Muscle of arm (tissue), 12 donors: ENCODE measurements around the gene TNFAIP8L2. TPM values are rescaled to one million over a fixed set of nuclear protein-coding genes. Genes with fewer than 3 reads are reported as not detected.

Experiments
- DNase-seq: peaks from one replicate; pipeline ENCODE4 v3.0.0-alpha.2; 2013
- polyA plus RNA-seq, 12 donors: library from polyadenylated mRNA; unstranded; fragments of 120-200 nt; gene quantifications; one replicate each; pipeline ENCODE4 v1.2.1, GENCODE V29; 2013; ENCODE audit not compliant: insufficient read length in 12 of 12

TNFAIP8L2 gene
- polyA plus RNA-seq, 12 donors = 1.1 to 4.5 (median 1.8) TPM; not detected in 2

DNA sequence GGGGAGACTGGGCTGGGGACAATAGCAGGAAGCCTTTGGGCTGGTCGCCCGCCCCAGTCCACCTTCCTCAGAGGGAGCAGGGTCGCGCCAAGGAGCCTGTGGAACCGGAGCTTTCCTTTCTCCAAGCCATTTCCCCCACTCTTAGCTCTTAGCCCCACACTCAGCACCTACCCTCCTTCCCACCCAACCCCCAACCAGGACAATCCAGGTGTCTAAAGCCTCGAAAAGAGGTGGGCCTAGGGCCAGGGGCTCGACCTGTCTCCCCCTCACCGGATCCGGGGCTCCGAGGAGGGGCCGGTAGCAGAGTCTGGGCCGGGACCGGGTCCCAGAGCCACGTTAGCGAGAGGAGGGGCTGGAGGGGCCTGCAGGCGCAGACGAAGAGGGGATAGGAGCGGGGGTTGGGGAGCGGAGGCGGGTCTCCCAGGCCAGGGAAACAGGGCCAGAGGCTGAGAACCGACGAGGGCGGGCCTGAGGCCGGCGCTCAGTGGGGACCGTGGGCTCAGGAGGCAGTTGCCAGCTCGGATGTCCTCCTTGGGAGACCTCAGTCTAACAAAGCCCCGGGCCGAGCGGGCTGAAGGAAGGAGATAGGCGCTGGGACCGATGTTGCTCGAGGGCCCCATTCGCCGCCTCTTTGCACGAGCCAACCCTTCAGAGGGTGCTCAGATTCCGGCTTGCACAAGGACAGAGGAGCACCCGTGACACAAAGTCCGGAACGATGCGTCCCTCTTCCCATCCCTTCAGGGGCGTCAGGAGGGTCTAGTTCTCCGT, 11.0 kb upstream of the TNFAIP8L2 start:
- DNase-seq = no peak

DNA sequence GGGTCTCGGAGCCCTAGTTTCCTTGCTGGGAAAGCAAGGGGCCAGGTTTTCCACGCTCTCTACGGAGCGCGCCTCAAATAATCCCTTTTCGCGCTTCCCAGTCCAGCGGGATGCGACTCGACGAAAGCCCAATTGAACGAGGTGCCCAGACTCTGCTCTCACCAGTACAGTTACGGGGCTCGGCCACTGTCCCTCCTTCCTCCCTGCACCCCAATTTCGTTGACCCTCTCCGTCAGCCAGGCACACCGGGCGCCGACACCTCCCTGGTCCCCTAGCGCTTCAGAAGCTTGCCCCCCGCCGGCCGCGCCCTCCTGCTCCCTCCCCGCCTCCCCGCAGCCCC, 10.4 kb upstream of the TNFAIP8L2 start:
- DNase-seq = no peak

DNA sequence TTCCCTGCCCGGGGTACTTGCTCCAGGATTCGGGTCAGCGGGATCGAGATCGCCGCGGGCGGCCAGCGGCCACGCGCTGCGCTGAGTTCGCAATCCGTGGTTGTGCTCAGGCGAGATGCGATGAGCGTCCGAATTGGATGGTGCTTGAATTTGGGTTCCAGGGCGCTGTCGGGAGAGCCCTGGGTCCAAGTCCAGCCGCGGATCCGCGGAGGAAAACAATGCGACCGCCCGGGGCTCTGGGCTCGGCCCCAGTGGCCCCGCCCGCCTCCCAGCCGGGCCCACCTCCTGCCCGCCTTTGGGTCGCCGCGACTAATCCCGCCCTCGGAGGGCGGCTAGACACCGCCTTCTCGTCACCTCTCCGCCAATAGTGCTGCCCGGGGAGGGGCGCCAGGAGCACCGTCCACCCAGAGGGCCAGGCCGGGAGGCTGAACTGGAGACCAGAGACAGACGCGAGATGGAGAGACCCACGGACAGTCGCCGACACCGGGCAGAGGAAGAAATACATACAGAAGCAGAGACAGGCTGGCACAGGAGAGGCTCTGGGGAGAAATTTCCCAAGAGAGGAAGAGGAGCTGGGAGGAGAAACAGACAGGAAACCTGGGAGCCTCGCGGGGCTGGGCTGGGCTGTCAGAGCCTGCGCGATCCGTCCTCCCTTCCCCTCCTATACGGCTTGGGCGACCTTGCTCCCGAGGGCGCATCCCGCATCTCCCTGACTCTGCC, 9.9 kb upstream of the TNFAIP8L2 start, which contains the start of gene SEMA6C:
SEMA6C (minus strand) TSS at position 220 of the 720 bp plus-strand sequence. CDS start 4,010 bp downstream, outside the sequence.
- peak; percentile 95 for DNase-seq

DNA sequence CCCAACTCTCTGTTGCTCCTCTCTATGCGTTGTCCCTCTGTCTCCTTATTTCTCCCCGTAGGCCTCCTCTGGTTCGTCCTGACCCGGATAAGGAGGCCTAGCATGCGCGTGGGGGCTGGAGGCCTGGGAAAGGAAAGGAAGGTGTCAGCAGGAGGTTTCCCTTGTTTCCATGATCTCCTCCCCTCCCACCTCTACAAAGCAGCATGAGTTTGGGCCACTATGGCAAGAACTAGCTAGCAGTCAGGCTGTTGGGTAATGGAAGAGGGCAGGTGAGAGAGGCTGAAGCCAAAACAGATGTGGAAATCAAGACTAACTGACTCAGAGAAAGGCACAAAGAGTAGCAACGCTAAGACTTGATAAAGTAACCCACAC, 9.3 kb upstream of the TNFAIP8L2 start:
- no peak for DNase-seq

DNA sequence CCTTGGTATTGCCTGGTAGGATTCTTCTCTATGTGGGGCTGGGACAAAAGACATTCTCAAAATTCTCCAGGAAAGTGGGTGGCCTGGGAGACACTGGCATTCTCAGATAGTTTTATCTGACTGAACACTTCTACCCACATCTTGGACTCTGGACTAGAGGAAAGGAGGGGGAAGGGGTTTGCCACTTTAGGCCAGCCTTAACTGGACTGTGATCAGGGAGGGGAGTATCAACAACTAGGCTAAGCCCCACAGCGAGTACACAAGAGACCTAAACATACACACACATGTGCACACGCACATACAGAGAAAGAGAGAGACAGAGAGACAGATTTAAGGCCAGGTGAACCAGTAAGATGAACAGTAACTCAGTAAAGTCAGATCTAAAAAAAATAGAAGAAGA, 8.8 kb upstream of the TNFAIP8L2 start:
- no peak for DNase-seq

DNA sequence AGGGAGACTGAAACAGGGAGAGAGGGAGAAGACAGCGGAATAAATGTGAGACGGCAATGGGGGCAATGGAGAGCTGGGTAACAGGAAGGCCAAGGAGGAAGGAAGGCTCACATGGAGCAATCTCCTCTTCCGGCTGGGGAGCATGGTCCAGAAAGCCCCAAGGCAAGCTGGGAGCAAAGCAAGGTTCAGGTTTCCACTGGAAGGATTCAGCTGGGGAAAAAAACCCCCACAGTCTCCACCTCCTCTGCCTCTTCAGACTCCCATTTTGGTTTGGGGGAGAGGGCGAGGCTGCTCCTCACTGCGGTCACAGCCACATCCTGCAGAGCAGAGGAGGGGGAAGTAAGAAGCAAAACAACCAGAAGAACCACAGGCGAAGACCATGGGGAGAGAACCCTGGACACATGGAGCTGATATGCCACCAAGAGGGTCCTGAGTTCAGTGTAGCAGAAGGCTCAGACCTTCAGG, 650 bp downstream of the TNFAIP8L2 start:
- DNase-seq = no peak

DNA sequence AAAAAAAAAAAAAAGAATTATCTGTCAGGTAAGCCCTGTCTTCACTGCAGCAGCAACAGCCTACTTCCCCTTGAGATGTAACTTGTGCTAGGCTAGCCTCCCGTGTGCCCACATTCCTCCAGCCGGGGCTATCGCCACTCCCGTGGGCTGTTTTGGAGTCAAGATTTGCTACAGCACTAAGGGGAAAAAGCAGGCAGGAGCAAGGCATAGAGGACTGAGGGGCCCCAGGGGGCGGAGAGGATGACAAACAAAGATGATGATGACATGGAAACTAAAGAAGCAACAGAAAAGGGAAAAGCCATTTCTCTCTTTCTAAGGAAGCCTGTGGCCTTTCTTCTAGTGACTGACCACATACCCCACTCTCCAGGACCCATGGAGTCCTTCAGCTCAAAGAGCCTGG, 1.9 kb downstream of the TNFAIP8L2 start:
- no peak for DNase-seq

DNA sequence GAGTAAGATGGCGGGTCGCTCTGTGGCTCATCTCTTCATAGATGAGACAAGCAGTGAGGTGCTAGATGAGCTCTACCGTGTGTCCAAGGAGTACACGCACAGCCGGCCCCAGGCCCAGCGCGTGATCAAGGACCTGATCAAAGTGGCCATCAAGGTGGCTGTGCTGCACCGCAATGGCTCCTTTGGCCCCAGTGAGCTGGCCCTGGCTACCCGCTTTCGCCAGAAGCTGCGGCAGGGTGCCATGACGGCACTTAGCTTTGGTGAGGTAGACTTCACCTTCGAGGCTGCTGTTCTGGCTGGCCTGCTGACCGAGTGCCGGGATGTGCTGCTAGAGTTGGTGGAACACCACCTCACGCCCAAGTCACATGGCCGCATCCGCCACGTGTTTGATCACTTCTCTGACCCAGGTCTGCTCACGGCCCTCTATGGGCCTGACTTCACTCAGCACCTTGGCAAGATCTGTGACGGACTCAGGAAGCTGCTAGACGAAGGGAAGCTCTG, 2.4 kb downstream of the TNFAIP8L2 start:
- no peak for DNase-seq

DNA sequence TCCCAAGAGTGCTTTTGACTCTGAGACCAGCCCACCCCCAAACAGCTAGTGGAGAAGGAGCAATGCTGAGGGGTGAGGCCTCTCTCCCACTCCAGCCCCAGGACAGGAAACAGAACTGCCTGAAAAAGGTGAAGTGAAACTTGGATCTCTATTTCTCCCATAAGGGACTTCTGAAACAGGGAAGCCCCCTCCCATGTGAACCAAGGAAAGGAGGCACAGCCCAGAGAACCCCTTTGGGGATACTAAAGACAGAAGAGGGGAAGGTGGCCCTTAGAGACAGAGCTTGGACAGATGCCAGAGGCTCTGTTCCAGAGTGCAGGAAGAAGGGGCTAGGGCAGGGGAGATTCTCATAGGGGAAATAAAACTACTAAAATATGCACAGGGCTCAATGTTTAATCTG, 2.9 kb downstream of the TNFAIP8L2 start:
- no peak for DNase-seq

DNA sequence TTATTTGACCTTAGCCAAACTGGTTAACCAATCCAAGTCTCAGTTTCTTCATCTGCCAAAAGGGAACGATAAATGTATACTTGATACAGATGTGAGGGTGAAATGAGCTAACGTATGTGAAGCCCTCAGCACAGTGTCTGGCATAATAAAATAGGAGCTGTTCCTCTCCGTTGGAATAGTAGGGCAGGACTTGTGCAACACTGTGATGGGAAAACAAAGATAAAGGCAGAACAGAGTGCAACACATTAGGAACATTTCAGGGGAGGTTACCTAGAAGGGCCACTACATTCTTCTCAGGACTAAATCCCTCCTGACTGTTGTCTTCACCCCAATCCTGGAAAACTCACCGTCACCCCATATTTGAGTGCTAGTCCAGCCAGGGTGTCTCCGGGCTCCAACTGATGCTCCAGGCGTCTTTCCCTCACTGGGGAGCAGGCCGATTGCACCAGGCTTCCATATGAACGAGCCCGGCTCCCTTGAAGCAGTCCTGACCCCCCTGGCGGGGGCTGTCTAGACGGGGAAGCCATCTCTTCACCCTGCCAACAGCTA, 8.4 kb downstream of the TNFAIP8L2 start:
- DNase-seq = no peak

DNA sequence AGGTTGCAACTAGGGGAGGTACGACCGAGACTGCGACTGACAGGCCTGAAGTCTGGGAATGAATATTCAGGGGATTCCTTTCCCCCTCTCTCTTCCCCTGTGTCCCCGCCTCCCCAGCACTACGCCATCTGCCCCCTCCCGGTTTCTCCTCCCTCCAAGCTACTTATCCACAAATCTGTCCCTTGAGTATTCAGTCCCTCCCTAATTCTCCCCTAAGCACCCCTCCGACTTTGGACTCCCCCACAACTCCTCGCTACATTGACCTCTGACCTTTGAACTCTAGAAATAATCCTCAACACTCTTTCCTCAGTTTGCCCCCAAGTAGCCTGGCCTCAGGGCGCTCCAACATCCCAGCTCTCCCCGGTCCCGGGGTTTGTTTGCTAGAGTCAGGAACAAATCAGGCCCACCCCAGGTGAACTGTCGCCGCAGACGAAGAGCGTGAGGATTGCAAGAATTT, 8.9 kb downstream of the TNFAIP8L2 start:
- DNase-seq = peak; percentile 67

DNA sequence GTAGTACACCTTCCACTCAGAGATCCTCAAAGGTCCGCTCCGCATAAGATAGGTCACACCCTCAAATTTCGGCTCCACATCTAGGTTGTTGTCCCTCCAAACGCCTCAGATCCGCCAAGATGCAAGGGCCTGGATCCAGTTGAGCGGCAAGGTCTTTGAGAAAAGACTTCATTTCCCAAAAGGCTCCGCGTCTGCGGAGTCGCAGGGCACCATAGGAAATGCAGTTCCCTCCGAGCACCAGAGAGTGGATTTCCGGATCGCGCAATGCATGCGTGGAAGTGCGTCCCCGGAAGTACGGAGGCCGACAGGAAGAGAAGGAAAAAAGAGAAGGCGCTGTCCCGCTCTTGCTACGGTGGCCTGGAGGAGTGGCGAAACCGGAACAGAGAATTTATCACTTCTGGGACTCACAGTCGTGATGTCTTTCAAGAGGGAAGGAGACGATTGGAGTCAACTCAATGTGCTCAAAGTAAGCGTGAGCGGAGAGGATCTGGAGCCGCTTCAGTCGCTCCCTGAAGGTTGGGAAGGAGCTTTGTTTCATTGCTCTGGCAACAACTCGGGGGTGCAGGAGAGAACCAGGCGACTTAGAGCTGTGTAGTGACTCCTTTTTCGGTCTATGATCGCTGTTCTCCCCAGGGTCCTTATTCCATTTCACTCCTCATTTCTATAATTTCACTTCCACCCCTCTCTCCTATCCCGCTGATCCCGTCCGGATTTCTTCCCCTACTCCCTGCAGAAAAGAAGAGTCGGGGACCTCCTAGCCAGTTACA, 9.5 kb downstream of the TNFAIP8L2 start, which contains the start of the genes LYSMD1 and SCNM1:
LYSMD1 (minus strand) TSS at position 165 of the 767 bp plus-strand sequence. CDS start 644 bp downstream, outside the sequence.
SCNM1 (plus strand) TSS at position 407 of the 767 bp plus-strand sequence; CDS start at position 416, 9 bp downstream.
- peak; percentile 99 for DNase-seq

DNA sequence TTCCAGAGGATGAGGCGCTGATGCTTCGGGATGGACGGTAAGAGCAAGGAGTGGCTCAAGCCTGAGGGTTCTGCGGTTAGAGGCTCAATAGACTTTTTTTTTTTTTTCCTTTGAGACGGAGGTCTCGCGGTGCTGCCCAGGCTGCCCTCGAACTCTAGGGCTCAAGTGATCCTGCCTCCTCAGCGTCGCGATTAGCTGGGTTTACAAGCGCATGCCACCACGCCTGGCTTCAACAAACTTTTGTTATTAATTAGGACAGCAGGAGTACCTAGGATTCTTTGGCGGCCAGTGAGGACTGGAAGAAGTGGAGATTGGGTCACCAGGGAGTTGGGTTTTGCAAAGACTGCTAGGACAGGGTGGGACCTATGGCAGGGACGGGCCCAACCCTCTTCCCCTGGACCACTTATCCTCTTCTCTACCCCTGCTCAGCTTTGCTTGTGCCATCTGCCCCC, 10.1 kb downstream of the TNFAIP8L2 start:
- no peak for DNase-seq

DNA sequence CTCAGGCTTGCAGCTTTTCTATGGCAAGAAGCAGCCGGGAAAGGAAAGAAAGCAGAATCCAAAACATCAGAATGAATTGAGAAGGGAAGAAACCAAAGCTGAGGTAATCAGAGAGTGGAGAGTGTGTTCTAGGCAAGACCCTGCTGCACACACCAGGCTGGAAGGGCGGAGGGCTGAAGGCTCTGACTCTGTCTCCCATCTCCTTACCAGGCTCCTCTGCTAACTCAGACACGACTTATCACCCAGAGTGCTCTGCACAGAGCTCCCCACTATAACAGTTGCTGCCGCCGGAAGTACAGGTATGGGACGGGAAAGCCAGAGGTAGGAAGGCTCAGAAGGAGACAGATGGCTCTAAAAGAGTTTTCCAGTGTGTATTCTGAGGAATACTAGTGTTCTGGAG, 10.7 kb downstream of the TNFAIP8L2 start:
- DNase-seq = no peak

DNA sequence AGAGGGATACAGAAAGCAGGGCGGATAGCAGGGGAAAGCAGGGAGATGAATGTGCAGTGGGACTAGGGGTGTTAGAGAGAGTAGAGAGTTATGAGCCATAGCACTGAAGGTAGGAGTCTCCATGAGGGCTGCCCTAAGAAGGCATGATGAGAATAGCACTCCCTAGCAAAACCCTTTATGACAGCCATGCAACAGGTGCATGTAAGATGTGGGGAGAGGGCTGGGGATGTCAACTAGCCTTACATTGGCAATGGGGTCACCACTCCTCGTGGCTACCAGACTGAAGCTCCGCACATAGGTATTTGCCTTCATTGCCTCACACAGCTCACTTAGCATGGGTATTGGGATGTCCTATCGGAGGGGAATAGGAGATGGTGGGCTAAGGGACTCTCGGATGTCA, 14.7 kb downstream of the TNFAIP8L2 start:
- DNase-seq = no peak

DNA sequence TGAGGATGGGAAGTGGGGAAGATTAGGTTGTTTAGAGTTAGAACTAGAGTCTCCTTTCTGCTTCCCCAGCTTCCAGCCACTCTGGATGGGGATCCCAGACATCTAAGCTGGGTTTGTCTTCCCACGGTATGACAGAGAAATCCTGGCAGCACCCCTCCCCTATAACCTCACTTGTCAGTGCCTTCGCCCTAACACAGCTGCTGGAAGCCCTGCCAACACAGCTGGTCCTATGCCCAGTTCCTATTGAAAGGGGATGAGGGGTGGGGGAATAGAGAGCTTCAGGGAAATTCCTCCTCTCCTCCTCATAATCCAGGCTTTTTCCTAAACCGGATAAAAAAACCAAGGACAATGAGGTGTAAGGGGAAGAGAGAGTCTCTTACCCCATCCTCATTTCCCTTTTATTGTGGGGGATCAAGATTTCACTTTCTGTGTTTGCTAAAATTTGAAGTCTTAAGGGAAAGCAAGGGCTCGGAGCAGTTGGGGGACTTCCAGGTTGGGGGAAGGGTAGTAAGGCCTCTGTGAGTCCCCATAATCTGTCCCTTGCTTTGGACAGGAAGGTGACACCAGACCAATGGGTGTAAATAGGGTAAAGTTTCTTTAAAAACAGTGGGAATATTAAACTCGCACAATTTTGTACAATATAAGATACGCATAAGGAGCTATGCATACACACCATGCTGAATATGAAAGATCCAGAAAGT, 18.7 kb downstream of the TNFAIP8L2 start:
- peak; percentile 57 for DNase-seq

DNA sequence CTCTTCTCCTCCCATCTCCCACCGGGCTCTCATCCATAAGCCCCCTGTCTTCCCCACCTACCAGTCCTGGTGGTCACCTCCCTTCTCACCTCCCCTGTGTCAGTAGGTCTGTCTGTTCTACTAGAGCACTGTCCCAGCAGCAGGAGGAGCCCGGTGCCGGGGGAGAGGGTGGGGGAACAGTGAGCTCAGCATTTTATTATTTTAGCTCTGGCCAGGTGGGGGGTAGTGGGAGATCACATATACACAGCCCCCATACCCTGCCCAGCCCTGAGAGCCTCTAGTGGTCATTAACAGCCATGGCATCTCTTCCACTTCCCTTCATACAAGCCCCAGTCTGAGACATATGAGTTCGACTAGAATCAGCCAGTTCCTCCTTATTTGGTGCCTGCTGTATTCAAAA, 19.4 kb downstream of the TNFAIP8L2 start, which contains the start of gene TMOD4:
TMOD4 (minus strand) TSS at position 119 of the 400 bp plus-strand sequence. CDS start 1,106 bp downstream, outside the sequence.
- DNase-seq = no peak

DNA sequence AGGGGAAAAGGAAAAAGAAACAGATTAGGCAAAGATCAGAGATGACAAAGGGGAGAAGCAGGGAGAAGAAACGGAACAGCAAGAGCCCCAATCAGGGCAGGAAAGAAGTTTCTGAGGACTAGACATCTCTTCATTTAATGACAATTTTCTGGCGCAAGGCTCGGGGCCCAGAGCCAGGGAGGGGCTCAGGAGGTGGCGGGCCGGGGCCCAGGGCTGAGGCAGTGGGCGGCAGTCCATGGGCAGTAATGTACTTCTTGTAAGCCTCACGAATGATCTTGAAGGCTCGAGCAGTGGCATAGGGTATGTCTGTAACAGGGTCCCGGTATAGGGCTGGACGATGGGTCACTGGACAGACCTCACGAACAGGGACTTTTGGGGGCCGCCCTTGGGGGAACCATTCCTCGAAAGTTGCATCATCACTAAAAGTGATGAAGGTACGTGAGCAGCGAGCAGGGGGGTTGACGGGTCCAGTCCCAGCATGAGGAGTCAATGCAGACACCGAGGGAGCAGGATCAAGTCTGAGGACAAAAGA, 20.1 kb downstream of the TNFAIP8L2 start:
- no peak for DNase-seq

DNA sequence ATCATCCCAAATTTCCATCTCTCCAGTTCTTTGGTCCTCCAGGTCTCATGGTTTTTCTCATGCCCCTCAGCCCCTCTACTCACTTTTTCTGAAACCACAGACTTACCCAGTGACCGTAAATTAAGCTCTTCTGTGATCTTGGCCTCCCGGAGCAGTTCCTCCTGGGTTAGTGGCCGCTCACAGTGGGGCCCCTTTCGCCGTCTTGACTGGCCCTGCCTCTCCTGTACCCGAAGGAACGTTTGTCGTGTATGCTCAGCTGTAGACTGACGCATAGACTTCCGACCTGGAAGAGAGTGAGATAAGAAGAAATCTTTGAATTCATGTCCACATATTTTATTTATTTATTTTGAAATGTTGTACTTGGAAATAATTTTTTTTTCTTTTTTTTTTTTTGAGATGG, 27.8 kb downstream of the TNFAIP8L2 start:
- no peak for DNase-seq

DNA sequence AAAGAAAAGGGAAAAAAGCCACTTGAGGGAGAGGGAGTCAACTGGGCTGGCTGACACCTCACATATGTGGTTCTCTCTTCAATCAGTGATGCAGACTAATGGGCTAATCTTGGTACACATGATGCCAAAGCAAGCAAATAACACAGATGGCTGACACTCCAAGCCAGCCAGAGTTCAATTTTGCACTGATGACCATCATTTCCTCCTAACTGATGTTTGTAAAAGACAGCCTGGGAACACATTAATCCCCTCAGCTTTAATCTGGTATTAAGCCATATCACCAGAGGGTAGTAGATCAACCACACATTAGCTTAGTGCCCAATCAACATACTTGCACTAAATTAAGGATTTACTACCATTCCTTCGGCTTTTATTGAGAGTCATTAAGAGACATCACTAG, 30.8 kb downstream of the TNFAIP8L2 start:
- DNase-seq = no peak
